ENCODE results near the gene HOXD4. TPM values are rescaled to one million over a fixed set of nuclear protein-coding genes. Genes with fewer than 3 reads are reported as not detected.

HOXD4 gene
- total RNA-seq, 1 donor from 2014 or later = not detected

- peaks cover 4% of the 10 kb centered on the region for H3K36me3 Mint-ChIP-seq (ENCODE audit: unreplicated experiment)
- H3K4me3 Mint-ChIP-seq (ENCODE audit: unreplicated experiment) = no peak overlapping the region
- H3K27me3 Mint-ChIP-seq (ENCODE audit: unreplicated experiment) = peaks cover 41% of the 10 kb centered on the region
- DNase-seq = no peak
- peaks cover 8% of the 10 kb centered on the region for H3K9me3 Mint-ChIP-seq (ENCODE audit: unreplicated experiment)
- TF ChIP-seq, protein P1, sequence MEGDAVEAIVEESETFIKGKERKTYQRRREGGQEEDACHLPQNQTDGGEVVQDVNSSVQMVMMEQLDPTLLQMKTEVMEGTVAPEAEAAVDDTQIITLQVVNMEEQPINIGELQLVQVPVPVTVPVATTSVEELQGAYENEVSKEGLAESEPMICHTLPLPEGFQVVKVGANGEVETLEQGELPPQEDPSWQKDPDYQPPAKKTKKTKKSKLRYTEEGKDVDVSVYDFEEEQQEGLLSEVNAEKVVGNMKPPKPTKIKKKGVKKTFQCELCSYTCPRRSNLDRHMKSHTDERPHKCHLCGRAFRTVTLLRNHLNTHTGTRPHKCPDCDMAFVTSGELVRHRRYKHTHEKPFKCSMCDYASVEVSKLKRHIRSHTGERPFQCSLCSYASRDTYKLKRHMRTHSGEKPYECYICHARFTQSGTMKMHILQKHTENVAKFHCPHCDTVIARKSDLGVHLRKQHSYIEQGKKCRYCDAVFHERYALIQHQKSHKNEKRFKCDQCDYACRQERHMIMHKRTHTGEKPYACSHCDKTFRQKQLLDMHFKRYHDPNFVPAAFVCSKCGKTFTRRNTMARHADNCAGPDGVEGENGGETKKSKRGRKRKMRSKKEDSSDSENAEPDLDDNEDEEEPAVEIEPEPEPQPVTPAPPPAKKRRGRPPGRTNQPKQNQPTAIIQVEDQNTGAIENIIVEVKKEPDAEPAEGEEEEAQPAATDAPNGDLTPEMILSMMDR (IDR thresholded peaks at IDR 0.05; ENCODE audit: partially characterized antibody, unreplicated experiment) = no peak
- no peak overlapping the region for H3K27ac Mint-ChIP-seq (ENCODE audit: unreplicated experiment)
- H3K4me1 Mint-ChIP-seq (ENCODE audit: low read depth, unreplicated experiment) = peaks cover 3% of the 10 kb centered on the region
These were observed 40.7 kb upstream of the HOXD4 start for GRCh38 chr2:176110415-176111308.

- peaks cover 6% of the 10 kb centered on the region for H3K9me3 Mint-ChIP-seq (ENCODE audit: unreplicated experiment)
- peak; percentile 81 for DNase-seq
- no peak overlapping the region for H3K4me3 Mint-ChIP-seq (ENCODE audit: unreplicated experiment)
- peaks cover 40% of the 10 kb centered on the region for H3K27me3 Mint-ChIP-seq (ENCODE audit: unreplicated experiment)
- peaks cover 4% of the 10 kb centered on the region for H3K36me3 Mint-ChIP-seq (ENCODE audit: unreplicated experiment)
- TF ChIP-seq, protein P1 (IDR thresholded peaks at IDR 0.05; ENCODE audit: partially characterized antibody, unreplicated experiment) = peak; percentile 54
- H3K27ac Mint-ChIP-seq (ENCODE audit: unreplicated experiment) = no peak overlapping the region
- H3K4me1 Mint-ChIP-seq (ENCODE audit: low read depth, unreplicated experiment) = peaks cover 1% of the 10 kb centered on the region
These were observed 40.1 kb upstream of the HOXD4 start for GRCh38 chr2:176111309-176111663.

- TF ChIP-seq, protein P1 (IDR thresholded peaks at IDR 0.05; ENCODE audit: partially characterized antibody, unreplicated experiment) = no peak
- Mint-ChIP-seq H3K27ac (ENCODE audit: unreplicated experiment) (no peak overlapping the region), H3K36me3 (ENCODE audit: unreplicated experiment) (peaks cover 7% of the 10 kb centered on the region), H3K27me3 (ENCODE audit: unreplicated experiment) (peaks cover 44% of the 10 kb centered on the region), H3K9me3 (ENCODE audit: unreplicated experiment) (peaks cover 6% of the 10 kb centered on the region), H3K4me1 (ENCODE audit: low read depth, unreplicated experiment) (no peaks in the 10 kb centered on the region), H3K4me3 (ENCODE audit: unreplicated experiment) (no peak overlapping the region)
- DNase-seq = no peak
These were observed 39.4 kb upstream of the HOXD4 start for GRCh38 chr2:176111846-176112374.

GRCh38 chr2:176112375-176113302, 38.7 kb upstream of the HOXD4 start:
- no peaks in the 10 kb centered on the region for H3K4me1 Mint-ChIP-seq (ENCODE audit: low read depth, unreplicated experiment)
- peaks cover 11% of the 10 kb centered on the region for H3K36me3 Mint-ChIP-seq (ENCODE audit: unreplicated experiment)
- DNase-seq = no peak
- H3K9me3 Mint-ChIP-seq (ENCODE audit: unreplicated experiment) = peaks cover 8% of the 10 kb centered on the region
- H3K27me3 Mint-ChIP-seq (ENCODE audit: unreplicated experiment) = peaks cover 45% of the 10 kb centered on the region
- TF ChIP-seq, protein P1 (IDR thresholded peaks at IDR 0.05; ENCODE audit: partially characterized antibody, unreplicated experiment) = no peak
- H3K4me3 Mint-ChIP-seq (ENCODE audit: unreplicated experiment) = no peak overlapping the region
- H3K27ac Mint-ChIP-seq (ENCODE audit: unreplicated experiment) = no peak overlapping the region

All from glutamatergic neuron (in vitro differentiated cells).